HUDEP-2 (cell line): Measurements from ENCODE around the gene PHEX.

Experiments used
- DNase-seq, 76 experiments: peaks; one replicate each; lab custom pipeline; 2025; ENCODE audit not compliant: unreplicated experiment in 76 of 76; lab: John Stamatoyannopoulos, UW

PHEX gene

GRCh38 chrX:22039541-22039940 lies 7.4 kb downstream of the PHEX start:
- no peak for DNase-seq

DNA sequence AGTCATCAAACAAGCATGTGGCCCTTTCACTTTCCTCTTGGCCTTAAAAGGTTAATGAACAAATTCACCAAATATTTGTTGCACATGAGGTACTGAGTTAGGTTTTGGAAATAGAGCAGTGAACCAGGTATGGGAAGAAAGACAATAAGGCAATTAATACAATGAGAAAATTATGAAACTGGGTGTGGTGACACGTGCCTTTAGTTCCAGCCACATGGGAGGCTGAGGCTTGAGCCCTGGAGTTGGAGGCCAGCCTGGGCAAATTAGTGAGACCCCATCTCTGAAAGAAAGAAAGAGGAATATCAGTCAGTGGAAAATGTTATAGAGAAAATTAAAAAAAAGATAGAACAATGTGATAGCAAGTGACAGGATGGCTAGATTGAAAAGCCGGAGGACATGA lies 8.1 kb downstream of the PHEX start:
- no peak for DNase-seq

- DNase-seq = peak in 1 of 76 experiments; percentile 0
These were observed 9.9 kb downstream of the PHEX start for GRCh38 chrX:22041907-22042530.

DNA sequence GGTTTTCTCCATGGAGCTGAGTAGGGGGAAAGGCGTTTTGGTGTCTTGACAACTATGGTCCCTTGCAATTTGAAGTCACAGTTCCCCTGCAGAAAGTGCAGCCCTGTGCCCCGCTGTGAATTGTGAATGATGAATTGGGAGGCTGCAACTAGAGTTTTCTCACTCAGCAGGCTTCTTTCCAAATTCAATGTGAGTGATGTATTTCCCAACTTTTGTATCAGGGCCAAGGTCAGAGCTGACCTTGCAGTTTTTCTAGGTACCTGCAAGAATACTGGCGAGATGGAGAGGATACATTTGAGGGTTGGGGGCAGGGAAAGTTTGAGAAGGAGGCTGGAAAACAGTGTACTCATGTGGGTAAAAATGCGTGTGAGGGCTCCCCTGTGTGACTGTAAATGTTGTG lies 11.7 kb downstream of the PHEX start:
- DNase-seq = no peak

DNA sequence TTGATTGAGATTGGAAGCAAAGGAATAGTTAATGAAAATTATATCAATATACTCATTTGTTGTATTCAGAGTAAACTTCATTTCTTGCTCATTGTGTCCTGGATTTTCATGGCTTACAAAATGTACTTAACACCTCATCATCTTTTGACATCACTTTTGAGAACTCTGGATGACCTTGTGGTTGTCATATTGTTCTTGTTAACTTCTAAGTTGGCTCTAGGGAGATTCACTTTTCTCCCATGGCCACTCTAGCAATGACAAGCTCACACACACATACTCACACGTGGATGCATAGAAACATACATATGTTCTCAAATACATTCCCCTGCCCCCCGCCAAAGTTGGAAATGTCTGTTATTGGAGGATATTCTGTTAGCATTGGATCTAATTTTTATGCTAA lies 15.3 kb downstream of the PHEX start:
- DNase-seq = no peak

DNA sequence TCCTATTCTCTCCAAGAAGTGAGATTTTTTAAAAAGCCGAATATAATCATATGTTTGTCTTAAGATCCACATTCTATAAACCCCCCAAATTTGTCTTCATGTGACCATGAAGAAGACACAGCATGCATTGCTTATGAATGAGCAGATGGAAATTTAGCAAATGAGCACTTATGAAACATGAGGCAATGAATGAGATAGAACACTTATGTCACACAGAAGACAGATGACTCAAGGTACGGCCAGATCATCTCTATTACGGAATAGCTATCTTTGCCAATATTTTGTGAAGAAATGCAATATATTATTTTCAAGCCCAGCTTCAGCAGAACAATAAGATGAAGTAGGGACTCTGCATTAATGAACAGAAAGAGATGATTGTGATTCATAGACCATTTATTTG lies 21.4 kb downstream of the PHEX start:
- no peak for DNase-seq

DNA sequence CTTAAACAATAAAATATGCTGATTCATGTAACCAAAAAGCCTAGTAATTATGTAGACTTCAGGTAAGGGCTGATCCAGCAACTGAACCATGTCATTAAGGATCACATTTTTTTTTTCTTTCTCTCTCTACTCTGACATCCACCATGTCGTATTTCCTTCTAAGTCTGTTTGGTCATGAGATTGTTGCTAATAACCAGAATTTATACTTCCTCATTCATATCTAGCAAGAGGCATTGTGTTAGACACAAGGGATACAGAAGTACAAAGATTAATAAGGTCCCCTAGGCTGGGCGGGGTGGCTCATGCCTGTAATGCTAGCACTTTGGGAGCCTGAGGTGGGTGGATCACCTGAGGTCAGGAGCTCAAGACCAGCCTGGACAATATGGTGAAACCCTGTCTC lies 24.1 kb downstream of the PHEX start:
- DNase-seq = no peak

DNA sequence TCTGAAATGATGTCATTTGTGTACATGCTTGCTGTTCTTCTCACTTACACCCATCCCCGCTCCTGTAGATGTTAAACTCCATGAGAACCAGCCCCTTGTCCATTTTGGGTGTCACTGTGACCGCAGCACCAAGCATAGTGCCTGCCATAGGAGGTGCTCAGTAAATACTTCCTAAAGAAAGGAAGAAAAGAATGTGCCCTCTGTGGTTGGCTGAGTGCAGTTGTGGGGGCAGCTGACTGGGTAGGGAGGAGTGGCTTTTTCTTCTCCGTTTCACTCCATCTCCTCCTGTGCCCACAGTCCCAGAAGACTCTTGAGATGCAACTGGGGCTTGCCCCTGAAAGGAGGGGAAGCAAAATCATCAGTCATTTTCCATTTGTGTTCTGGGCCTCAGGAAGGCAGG lies 25.5 kb downstream of the PHEX start:
- no peak for DNase-seq

DNA sequence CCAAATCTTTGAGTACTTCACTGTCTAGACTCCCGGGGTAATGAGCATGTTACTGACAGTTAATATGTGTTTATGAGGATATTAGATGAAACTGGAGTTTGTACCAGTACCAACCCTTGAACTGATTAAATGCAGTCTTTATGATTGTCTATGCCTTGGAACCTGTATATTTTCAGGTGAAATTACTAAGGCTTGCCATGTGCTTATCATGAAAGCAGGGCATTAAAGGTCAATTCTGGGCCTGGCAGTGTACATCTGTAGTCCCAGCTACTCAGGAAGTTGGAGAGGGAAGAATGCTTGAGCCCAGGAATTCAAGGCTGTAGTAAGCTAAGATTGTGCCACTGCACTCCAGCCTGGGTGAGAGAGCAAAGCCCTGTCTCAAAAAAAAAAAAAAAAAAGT lies 27.6 kb downstream of the PHEX start:
- DNase-seq = no peak

DNA sequence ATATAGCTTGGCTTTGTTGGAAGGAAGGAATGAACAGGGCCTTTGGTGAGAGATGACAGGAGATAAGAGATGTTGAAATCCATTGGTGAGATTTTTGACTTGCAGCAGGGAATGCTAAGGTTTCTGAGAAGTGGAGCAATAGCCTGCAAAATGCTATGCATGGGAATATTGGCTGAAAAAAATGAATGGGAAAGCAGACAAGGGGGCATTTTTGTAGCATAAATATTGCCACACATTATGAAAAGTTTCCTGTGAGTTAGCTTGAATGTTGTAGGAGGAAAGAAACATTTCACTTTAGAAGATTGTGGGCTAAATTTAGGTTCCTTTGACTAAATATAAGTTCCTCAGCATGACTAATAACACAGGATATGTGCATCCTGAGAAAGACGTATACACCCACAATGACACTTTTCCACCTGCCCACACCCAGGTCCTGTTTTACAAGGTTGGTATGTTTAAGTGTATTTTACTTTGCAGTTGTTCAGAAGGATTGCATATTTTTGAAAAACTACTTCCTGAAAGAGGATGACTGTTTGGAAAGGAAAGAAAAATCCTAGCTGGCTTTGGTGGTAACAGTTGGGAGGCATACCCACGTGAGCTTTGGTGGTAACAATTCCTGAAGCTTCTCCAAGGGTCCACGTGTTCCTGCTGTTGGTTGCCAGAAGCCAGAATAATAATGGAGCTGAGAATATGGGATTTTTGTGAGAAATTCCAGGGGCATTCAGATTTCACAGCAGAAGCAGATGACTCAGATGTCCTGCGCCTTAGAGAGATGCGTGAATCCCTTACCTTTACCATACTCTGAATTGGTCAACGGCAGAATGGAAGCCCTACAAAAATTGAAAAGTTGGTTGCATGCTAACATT lies 28.5 kb downstream of the PHEX start:
- no peak for DNase-seq

DNA sequence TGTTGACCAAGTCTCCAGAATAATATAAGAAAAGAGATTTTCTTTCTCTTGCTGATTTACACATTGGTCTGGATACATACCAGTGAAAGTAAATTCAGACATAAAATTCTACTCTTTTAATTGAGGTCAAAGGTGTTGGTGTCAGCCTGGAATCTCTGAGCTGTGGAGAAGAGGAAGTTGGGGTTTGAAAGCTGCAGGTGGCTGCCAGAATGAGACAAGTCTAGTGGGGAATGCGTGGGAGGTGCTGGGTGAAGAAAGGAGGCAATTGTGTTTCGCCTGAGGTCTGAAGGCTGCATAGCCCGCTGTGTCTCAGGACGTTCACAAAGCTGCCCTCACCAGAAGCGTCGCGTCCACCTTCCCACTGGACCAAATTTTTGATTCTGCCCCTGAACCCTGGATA lies 31.2 kb downstream of the PHEX start:
- DNase-seq = peak in 3 of 76 experiments; percentile 0 to 2 (median 2)

DNA sequence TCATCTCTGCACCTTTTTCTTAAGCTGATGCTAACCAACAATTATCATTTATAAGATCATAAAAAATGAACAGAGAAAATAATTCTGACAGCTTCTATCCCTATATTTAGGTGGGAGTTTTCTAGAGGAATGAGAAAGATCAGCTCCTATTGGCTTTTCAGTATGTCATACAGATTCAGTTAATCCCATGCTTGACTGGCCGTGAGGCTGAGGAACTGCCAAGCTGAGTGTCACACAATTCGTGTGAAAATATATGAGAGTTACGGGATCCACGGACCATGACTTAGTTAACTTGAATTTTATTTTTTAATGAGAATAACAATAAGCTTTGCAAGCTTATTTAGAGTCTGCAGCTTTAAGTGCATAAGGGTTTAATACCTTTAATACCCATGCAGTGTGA lies 37.5 kb downstream of the PHEX start:
- DNase-seq = no peak

DNA sequence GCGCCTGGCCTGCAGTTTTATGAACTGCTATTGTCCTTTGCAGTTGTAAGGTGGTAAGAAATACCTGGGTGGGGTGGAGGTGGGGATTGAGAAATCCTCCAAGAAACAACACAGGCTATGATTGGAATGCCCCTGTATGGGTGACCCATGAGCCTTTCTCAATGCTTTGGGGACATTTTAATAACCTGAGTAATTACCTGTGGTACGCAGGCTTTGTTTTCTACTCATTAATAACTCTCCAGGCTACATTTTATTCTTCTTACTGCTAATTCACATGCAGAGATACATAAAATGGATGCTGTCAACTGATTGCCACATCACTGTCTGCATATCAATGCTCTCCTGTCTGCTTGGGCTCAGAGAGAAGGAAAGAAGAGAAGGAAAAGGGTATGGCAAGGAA lies 41.8 kb downstream of the PHEX start:
- no peak for DNase-seq

GRCh38 chrX:22078117-22078516 lies 46.0 kb downstream of the PHEX start:
- no peak for DNase-seq

GRCh38 chrX:22081475-22082092 lies 49.5 kb downstream of the PHEX start:
- DNase-seq = peak in 41 of 76 experiments; percentile 0 to 46 (median 4)

DNA sequence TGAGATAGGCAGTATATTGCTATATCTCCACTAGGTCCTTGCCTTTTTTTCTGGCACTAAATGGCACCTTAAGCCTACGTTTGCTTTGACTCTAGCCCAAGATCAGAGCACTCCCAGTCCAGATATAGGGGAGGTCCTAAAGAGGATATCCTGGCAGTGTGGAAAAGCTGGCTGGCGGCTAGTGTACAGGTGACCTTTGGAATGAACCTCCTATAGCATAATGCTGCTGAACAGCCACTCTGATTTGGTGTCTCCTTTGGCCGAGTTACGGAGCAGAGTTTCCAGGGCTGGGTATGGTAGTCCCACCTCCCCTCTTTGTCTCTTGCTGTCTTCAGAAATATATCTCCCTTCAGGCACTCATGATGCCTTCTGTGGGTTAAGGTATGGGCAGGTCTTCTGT lies 53.9 kb downstream of the PHEX start:
- DNase-seq = no peak

- DNase-seq = no peak
These were observed 55.0 kb downstream of the PHEX start for GRCh38 chrX:22087011-22087557.

GRCh38 chrX:22088326-22088725 lies 56.2 kb downstream of the PHEX start:
- no peak for DNase-seq

DNA sequence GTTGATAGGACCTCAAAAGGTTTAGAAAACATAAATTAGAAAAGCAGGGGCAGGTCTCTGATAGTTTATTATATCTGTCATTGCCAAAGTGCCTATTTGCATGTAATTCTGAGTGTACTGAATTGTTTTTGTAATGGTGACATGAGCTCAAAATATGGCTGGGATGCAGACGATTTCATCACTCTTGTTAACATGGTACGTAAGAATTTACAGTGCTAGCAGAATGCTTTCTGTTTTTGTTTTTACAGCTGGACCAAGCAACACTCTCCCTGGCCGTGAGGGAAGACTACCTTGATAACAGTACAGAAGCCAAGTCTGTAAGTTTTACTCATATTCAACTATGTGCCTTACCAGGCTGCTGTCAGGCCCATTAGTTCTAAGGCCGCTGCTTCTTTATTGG lies 58.1 kb downstream of the PHEX start:
- DNase-seq = no peak

- no peak for DNase-seq
These were observed 61.4 kb downstream of the PHEX start for GRCh38 chrX:22093550-22093949.

DNA sequence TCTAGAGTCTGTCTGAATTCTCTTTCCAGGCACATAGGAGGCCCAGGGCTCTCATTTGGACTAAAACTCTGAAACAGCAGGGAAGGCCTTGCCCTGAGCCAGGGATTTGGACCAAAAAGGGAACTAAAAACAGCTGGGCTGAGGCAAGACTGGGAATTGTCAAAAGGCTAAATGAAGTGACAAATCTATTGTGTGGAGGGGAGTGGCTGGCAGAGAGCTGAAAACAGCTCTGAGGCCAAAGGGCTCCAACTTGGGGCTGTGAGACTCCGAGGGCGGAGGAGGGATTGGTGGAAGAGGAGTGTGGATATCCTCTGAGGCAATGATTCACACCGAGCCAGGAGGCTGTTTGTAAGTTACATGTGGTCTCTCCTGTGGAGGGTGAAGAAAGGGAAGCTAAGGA lies 63.2 kb downstream of the PHEX start:
- DNase-seq = no peak

GRCh38 chrX:22095856-22096255 lies 63.7 kb downstream of the PHEX start:
- no peak for DNase-seq
